IPS-20b (cell line): ENCODE measurements around the gene ENKUR.

Experiments
- H3K27ac ChIP-seq: one replicate; pipeline ENCODE4 v1.5.1; 2013; ENCODE audit warnings: low read length
- H3K27me3 ChIP-seq: 2 replicates; pipeline ENCODE4 v1.6.1; 2013; ENCODE audit warnings: mild to moderate bottlenecking, low read length, inconsistent platforms; ENCODE audit not compliant: insufficient read depth
- H3K36me3 ChIP-seq: 2 replicates; pipeline ENCODE4 v1.6.1; 2013; ENCODE audit warnings: low read depth, mild to moderate bottlenecking, inconsistent platforms, low read length, moderate library complexity; ENCODE audit not compliant: insufficient read depth
- H3K4me1 ChIP-seq: 2 replicates; pipeline ENCODE4 v1.6.1; 2013; ENCODE audit warnings: mild to moderate bottlenecking, control low read depth, inconsistent platforms, low read length, moderate library complexity; ENCODE audit not compliant: insufficient read depth
- H3K4me3 ChIP-seq: 2 replicates; pipeline ENCODE4 v1.5.1; 2013; ENCODE audit warnings: mild to moderate bottlenecking, low read length, inconsistent platforms
- H3K9ac ChIP-seq: 2 replicates; pipeline ENCODE4 v1.6.1; 2013; ENCODE audit warnings: low read depth, mild to moderate bottlenecking, inconsistent platforms, low read length, moderate library complexity
- H3K9me3 ChIP-seq: 2 replicates; pipeline ENCODE4 v1.6.1; 2013; ENCODE audit warnings: mild to moderate bottlenecking, low read depth, low read length, inconsistent platforms; ENCODE audit not compliant: insufficient read depth

ENKUR gene

GRCh38 chr10:24953675-24954074 is 62.3 kb downstream of the ENKUR start:
- Histone ChIP-seq H3K9me3 (no peaks in the 10 kb centered on the region), H3K4me3 (peak overlapping the region; percentile 60; the same call in 1 of the 2 replicates), H3K4me1 (peaks cover 27% of the 10 kb centered on the region), H3K36me3 (no peaks in the 10 kb centered on the region), H3K9ac (peak overlapping the region; percentile 77; the same call in 1 of the 2 replicates), H3K27me3 (no peaks in the 10 kb centered on the region), H3K27ac (peak overlapping the region; percentile 92)

GRCh38 chr10:24952707-24953645 is 63.0 kb downstream of the ENKUR start:
- H3K4me3 ChIP-seq: peak overlapping the region; percentile 60
- H3K27me3 ChIP-seq: no peaks in the 10 kb centered on the region
- H3K9ac ChIP-seq: peak overlapping the region; percentile 77; the same call in 1 of the 2 replicates
- no peaks in the 10 kb centered on the region for H3K9me3 ChIP-seq
- peaks cover 27% of the 10 kb centered on the region for H3K4me1 ChIP-seq
- no peaks in the 10 kb centered on the region for H3K36me3 ChIP-seq
- peak overlapping the region; percentile 92 for H3K27ac ChIP-seq

GRCh38 chr10:24952143-24952706 is 63.7 kb downstream of the ENKUR start, which contains the start of gene PRTFDC1:
Gene PRTFDC1, minus strand, starts transcription at chr10:24952606. Its CDS starts 31 bp downstream, at chr10:24952575.
- peaks cover 27% of the 10 kb centered on the region for H3K4me1 ChIP-seq
- H3K9ac ChIP-seq: peak within 1 kb of the TSS; percentile 77
- no peaks in the 10 kb centered on the region for H3K36me3 ChIP-seq
- peak within 1 kb of the TSS; percentile 92 for H3K27ac ChIP-seq
- no peaks in the 10 kb centered on the region for H3K27me3 ChIP-seq
- no peaks in the 10 kb centered on the region for H3K9me3 ChIP-seq
- peak within 1 kb of the TSS; percentile 60 for H3K4me3 ChIP-seq

- peak overlapping the region; percentile 60 for H3K4me3 ChIP-seq
- H3K4me1 ChIP-seq: peaks cover 27% of the 10 kb centered on the region
- peak overlapping the region; percentile 92 for H3K27ac ChIP-seq
- no peaks in the 10 kb centered on the region for H3K36me3 ChIP-seq
- H3K27me3 ChIP-seq: no peaks in the 10 kb centered on the region
- H3K9me3 ChIP-seq: no peaks in the 10 kb centered on the region
- peak overlapping the region; percentile 77 for H3K9ac ChIP-seq
These were observed 64.5 kb downstream of the ENKUR start for GRCh38 chr10:24951201-24952142.

GRCh38 chr10:24950439-24950838 is 65.5 kb downstream of the ENKUR start:
- H3K4me3 ChIP-seq: peak overlapping the region; percentile 60; the same call in 1 of the 2 replicates
- peak overlapping the region; percentile 69 for H3K27ac ChIP-seq
- peak overlapping the region; percentile 77; the same call in 1 of the 2 replicates for H3K9ac ChIP-seq
- H3K4me1 ChIP-seq: peaks cover 27% of the 10 kb centered on the region
- no peaks in the 10 kb centered on the region for H3K27me3 ChIP-seq
- no peaks in the 10 kb centered on the region for H3K9me3 ChIP-seq
- no peaks in the 10 kb centered on the region for H3K36me3 ChIP-seq

- Histone ChIP-seq H3K27ac (no peak overlapping the region), H3K4me1 (peaks cover 27% of the 10 kb centered on the region), H3K9ac (no peak overlapping the region), H3K27me3 (no peaks in the 10 kb centered on the region), H3K36me3 (no peaks in the 10 kb centered on the region), H3K9me3 (no peaks in the 10 kb centered on the region), H3K4me3 (no peak overlapping the region)
These were observed 66.3 kb downstream of the ENKUR start for GRCh38 chr10:24949616-24950015.

- no peaks in the 10 kb centered on the region for H3K27me3 ChIP-seq
- no peak overlapping the region for H3K27ac ChIP-seq
- no peak overlapping the region for H3K4me3 ChIP-seq
- H3K4me1 ChIP-seq: peaks cover 16% of the 10 kb centered on the region; the same call in 1 of the 2 replicates
- H3K9me3 ChIP-seq: no peaks in the 10 kb centered on the region
- no peak overlapping the region for H3K9ac ChIP-seq
- H3K36me3 ChIP-seq: no peaks in the 10 kb centered on the region
These were observed 68.5 kb downstream of the ENKUR start for GRCh38 chr10:24947304-24948097.

GRCh38 chr10:24944512-24945255 is 71.3 kb downstream of the ENKUR start:
- Histone ChIP-seq H3K27ac (no peak overlapping the region), H3K27me3 (no peaks in the 10 kb centered on the region), H3K9me3 (no peaks in the 10 kb centered on the region), H3K4me1 (no peaks in the 10 kb centered on the region), H3K36me3 (no peaks in the 10 kb centered on the region), H3K4me3 (no peak overlapping the region), H3K9ac (no peak overlapping the region)

- H3K4me3 ChIP-seq: no peak overlapping the region
- H3K9ac ChIP-seq: no peak overlapping the region
- no peaks in the 10 kb centered on the region for H3K9me3 ChIP-seq
- no peaks in the 10 kb centered on the region for H3K36me3 ChIP-seq
- no peaks in the 10 kb centered on the region for H3K4me1 ChIP-seq
- H3K27me3 ChIP-seq: no peaks in the 10 kb centered on the region
- no peak overlapping the region for H3K27ac ChIP-seq
These were observed 77.4 kb downstream of the ENKUR start for GRCh38 chr10:24938525-24938924.

- H3K27ac ChIP-seq: no peak overlapping the region
- no peaks in the 10 kb centered on the region for H3K4me1 ChIP-seq
- no peaks in the 10 kb centered on the region for H3K9me3 ChIP-seq
- no peak overlapping the region for H3K9ac ChIP-seq
- H3K4me3 ChIP-seq: no peak overlapping the region
- no peaks in the 10 kb centered on the region for H3K36me3 ChIP-seq
- no peaks in the 10 kb centered on the region for H3K27me3 ChIP-seq
These were observed 77.9 kb downstream of the ENKUR start for GRCh38 chr10:24938076-24938475.
